HCT116 (cell line): Measurements from ENCODE around the gene NCAPG2. TPM values are rescaled to one million over a fixed set of nuclear protein-coding genes. Genes with fewer than 3 reads are reported as not detected.
"Not testable (repeated sequence)": the region's sequence is repeated elsewhere in the genome, so short reads cannot be mapped to it uniquely, and the experiment has no call there.

ENCODE experiments used
- ATAC-seq: fragments of 200-7000 bp; cut with Tn5 transposase; 2 replicates; pipeline ENCODE4 v1.9.1; 2020; ENCODE audit warnings: mild to moderate bottlenecking, moderate library complexity
- BruUV-seq: library from RNA; stranded (reverse); fragments of 400-500 nt; replicated peaks from 2 replicates; lab custom pipeline; 2021; lab: Mats Ljungman, UMichigan
- CTCF ChIA-PET: fragments of 300-600 bp; sonication (Branson Sonifier 250); formaldehyde crosslinking; loops from one replicate; lab custom pipeline; 2021; ENCODE audit warnings: antibody characterized with exemption; lab: Charles Lee
- POLR2A ChIA-PET: fragments of 300-600, 350-600 bp; sonication (Branson Sonifier 250); formaldehyde crosslinking; loops from one replicate; lab custom pipeline; 2021; ENCODE audit warnings: antibody characterized with exemption; lab: Charles Lee
- RAD21 ChIA-PET, 2 experiments: fragments of 300-600 bp; sonication (Branson Sonifier 250); formaldehyde crosslinking; loops; one replicate each; lab custom pipeline; 2023; ENCODE audit warnings: low total read pairs in 2 of 2; ENCODE audit not compliant: uncharacterized antibody in 2 of 2, unreplicated experiment in 2 of 2, low non-redundant PET in 1 of 2; lab: Charles Lee
- DNase-seq: peaks from one replicate; pipeline ENCODE4 v3.0.0-alpha.2; 2010; ENCODE audit warnings: low read depth, low spot score
- H2AFZ ChIP-seq: fragments of 200-600 bp; shearing (Covaris generic), sonication (generic); 2 replicates; pipeline ENCODE4 v1.6.1; 2017; ENCODE audit warnings: low read depth, mixed run types, mixed read lengths, antibody characterized with exemption, low read length; ENCODE audit not compliant: poor library complexity, severe bottlenecking
- H3K27ac ChIP-seq: 2 replicates; pipeline ENCODE4 v1.5.1; 2012; ENCODE audit warnings: low read depth, low read length
- H3K27me3 ChIP-seq: fragments of 200-600 bp; sonication (generic); 2 replicates; pipeline ENCODE4 v1.6.1; 2016; ENCODE audit warnings: mixed run types, low read length, mixed read lengths; ENCODE audit not compliant: insufficient read depth
- H3K36me3 ChIP-seq, 2 experiments: fragments of 200-500 bp in 1 of 2; fragments of 200-600 bp in 1 of 2; sonication (Bioruptor generic) in 1 of 2; sonication (generic) in 1 of 2; 2 replicates each; pipeline versions ENCODE4 v1.5.1 to v1.6.1; 2014 to 2016; ENCODE audit warnings: low read length in 2 of 2, inconsistent platforms in 1 of 2, mixed read lengths in 1 of 2, mixed run types in 1 of 2; ENCODE audit not compliant: insufficient read depth in 2 of 2, control insufficient read depth in 1 of 2
- H3K4me1 ChIP-seq, 2 experiments: fragments of 200-600 bp in 1 of 2; sonication (generic) in 1 of 2; 2 replicates each; pipeline versions ENCODE4 v1.5.1 to v1.6.1; 2012 to 2017; ENCODE audit warnings: low read length in 2 of 2, inconsistent platforms in 1 of 2, mild to moderate bottlenecking in 1 of 2, mixed read lengths in 1 of 2, mixed run types in 1 of 2, moderate library complexity in 1 of 2; ENCODE audit not compliant: insufficient read depth in 2 of 2, control insufficient read depth in 1 of 2
- H3K4me2 ChIP-seq: fragments of 200-600 bp; sonication (generic); 2 replicates; pipeline ENCODE4 v1.6.1; 2017; ENCODE audit warnings: mixed run types, low read length, mixed read lengths
- H3K4me3 ChIP-seq, 2 experiments: fragments of 200-600 bp in 1 of 2; sonication (generic) in 1 of 2; replicated peaks in 1 of 2; 2 replicates each; pipeline ENCODE4 v1.5.1; 2011 to 2016; ENCODE audit warnings: low read length in 2 of 2, control low read depth in 1 of 2, low read depth in 1 of 2, mild to moderate bottlenecking in 1 of 2, mixed read lengths in 1 of 2, mixed run types in 1 of 2
- H3K79me2 ChIP-seq: fragments of 200-600 bp; sonication (generic); 2 replicates; pipeline ENCODE4 v1.6.1; 2017; ENCODE audit warnings: mild to moderate bottlenecking, mixed run types, low read length, moderate library complexity, mixed read lengths; ENCODE audit not compliant: insufficient read depth
- H3K9ac ChIP-seq: fragments of 200-600 bp; sonication (generic); 2 replicates; pipeline ENCODE4 v1.6.1; 2016; ENCODE audit warnings: low read length, mixed read lengths
- H3K9me2 ChIP-seq: fragments of 200-600 bp; sonication (generic), shearing (Covaris generic); 2 replicates; pipeline ENCODE4 v1.6.1; 2017; ENCODE audit warnings: mixed run types, mild to moderate bottlenecking, moderate library complexity; ENCODE audit not compliant: insufficient read depth
- H3K9me3 ChIP-seq, 2 experiments: fragments of 200-500 bp in 1 of 2; fragments of 200-600 bp in 1 of 2; sonication (Bioruptor generic) in 1 of 2; sonication (generic) in 1 of 2; 2 replicates each; pipeline ENCODE4 v1.6.1; 2014 to 2017; ENCODE audit warnings: low read length in 2 of 2, mixed read lengths in 2 of 2, inconsistent platforms in 1 of 2, low read depth in 1 of 2, mild to moderate bottlenecking in 1 of 2, mixed run types in 1 of 2, moderate library complexity in 1 of 2; ENCODE audit not compliant: control insufficient read depth in 1 of 2, insufficient read depth in 1 of 2
- H4K20me1 ChIP-seq: fragments of 200-600 bp; sonication (generic), shearing (Covaris generic); 2 replicates; pipeline ENCODE4 v1.6.1; 2017; ENCODE audit warnings: mixed run types, mild to moderate bottlenecking, moderate library complexity; ENCODE audit not compliant: insufficient read depth
- FOSL1 ChIP-seq: IDR thresholded peaks from 2 replicates; pipeline ENCODE4 v1.6.1; 2012; ENCODE audit warnings: low read depth
- JUND ChIP-seq: IDR thresholded peaks from 2 replicates; pipeline ENCODE4 v1.6.1; 2012
- ZFX ChIP-seq: fragments of 450-650 bp; IDR thresholded peaks from 2 replicates; pipeline ENCODE4 v1.6.1; 2017
- intact Hi-C: fragments of 100-400 bp; cut with micrococcal nuclease; formaldehyde crosslinking; loops from 2 replicates; pipeline ENCODE4 v1.10.0; 2022
- total RNA-seq: library from RNA; stranded (reverse); gene quantifications from one replicate; pipeline ENCODE4 v1.2.1, GENCODE V29; 2021; ENCODE audit not compliant: unreplicated experiment

Gene NCAPG2
- total RNA-seq, 1 experiment from 2014 or later: 73.1 TPM

DNA sequence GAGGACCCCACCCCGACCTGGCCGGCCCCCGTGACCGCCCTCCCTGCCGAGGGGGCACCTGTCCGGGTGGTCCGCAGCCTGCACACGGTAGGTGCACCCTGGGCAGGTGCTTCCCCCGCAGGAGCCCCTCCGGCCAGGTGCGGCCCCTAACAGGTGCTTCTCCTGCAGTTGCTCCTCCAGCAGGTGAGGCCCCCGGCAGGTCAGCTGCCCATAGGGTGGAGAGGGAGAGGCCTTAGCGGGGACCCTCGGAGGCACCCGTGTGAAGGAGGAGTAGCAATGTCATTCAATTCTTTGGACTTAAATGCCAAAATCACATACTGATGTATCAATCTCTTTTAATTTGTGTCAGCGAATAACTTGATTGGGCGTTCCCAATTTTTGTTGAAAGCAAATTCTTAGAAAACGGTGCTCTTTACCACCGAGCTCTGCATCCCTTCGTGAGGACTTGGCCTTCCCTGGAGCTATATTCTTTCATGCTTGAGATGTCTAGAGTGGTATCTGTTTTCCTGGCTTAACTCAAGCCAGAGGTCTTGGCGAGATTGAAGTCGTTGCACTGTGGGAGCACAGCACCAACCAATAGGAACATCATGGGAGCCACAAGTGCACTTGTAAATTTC lies 738 bp upstream of the NCAPG2 start:
- Histone ChIP-seq H3K9me2 (no peaks in the 10 kb centered on the region), H3K4me3 (peak overlapping the region; percentile 72 to 96), H3K27me3 (no peaks in the 10 kb centered on the region), H3K9me3 (no peaks in the 10 kb centered on the region), H4K20me1 (no peaks in the 10 kb centered on the region), H3K36me3 (peaks cover 5 to 13% of the 10 kb centered on the region in 2 experiments; a peak in 2 of 4 replicates), H2AFZ (no peak overlapping the region), H3K9ac (peak overlapping the region; percentile 100), H3K79me2 (peaks cover 42% of the 10 kb centered on the region), H3K27ac (peak overlapping the region; percentile 51; the same call in 1 of the 2 replicates), H3K4me2 (peak overlapping the region; percentile 87), H3K4me1 (peaks cover 6 to 21% of the 10 kb centered on the region in 2 experiments; a peak in 3 of 4 replicates)
- CTCF ChIA-PET: no interaction called here
- POLR2A ChIA-PET: interaction anchor here (0.8 to 1.4 kb wide), 2 partner anchors 10 kb away, joined by 3 to 4 read pairs; no protein-coding TSS in a partner anchor
- ATAC-seq (no peak; the same call in 1 of the 2 replicates), DNase-seq (no peak)
- TF ChIP-seq ZFX: peak; percentile 50; the same call in 1 of the 2 replicates
- no peak for TF ChIP-seq JUND
- no peak for TF ChIP-seq FOSL1
- TSS peak; percentile 80 for BruUV-seq
- RAD21 ChIA-PET: interaction anchor here in 1 of 2 experiments (0.7 kb wide), 1 partner anchor 16 kb away, joined by 4 read pairs; no protein-coding TSS in a partner anchor
- intact Hi-C loops: loop anchor here (10.0 kb wide), 1 partner anchor 119 kb away; the partner anchor contains the start of gene ESYT2

DNA sequence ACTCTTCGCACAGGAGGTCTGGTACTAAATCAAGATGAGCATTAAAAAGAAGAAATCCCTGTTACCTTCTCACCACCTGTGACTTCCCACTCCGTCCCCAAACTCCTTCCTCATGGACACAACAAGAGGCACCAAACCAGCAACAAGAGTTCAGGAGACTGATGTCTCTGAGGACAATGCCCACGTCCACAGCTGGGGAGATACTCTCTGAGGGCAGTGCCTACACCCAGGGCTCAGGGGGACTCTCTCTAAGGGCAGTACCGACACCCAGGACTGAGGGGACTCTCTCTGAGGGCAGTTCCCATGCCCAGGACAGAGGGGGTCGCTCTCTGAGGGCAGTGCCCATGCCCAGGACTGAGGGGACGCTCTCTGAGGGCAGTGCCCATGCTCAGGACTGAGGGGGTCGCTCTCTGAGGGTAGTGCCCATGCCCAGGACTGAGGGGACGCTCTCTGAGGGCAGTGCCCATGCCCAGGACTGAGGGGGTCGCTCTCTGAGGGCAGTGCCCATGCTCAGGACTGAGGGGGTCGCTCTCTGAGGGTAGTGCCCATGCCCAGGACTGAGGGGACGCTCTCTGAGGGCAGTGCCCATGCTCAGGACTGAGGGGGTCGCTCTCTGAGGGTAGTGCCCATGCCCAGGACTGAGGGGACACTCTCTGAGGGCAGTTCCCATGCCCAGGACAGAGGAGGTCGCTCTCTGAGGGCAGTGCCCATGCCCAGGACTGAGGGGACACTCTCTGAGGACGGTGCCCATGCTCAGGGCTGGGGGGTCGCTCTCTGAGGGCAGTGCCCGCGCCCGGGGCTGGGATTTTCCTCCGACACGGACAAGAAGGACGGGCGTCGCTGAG lies 703 bp downstream of the NCAPG2 start:
- H3K9me2 ChIP-seq, DNase-seq, H3K27me3 ChIP-seq, H2AFZ ChIP-seq, H3K9me3 ChIP-seq, CTCF ChIA-PET, H4K20me1 ChIP-seq, ATAC-seq, RAD21 ChIA-PET: not testable (repeated sequence)
- Histone ChIP-seq H3K4me2 (peak overlapping the region; percentile 87), H3K27ac (peak overlapping the region; percentile 81), H3K36me3 (peaks cover 8 to 26% of the 10 kb centered on the region in 2 experiments; a peak in 2 of 4 replicates), H3K79me2 (peaks cover 57% of the 10 kb centered on the region), H3K4me3 (peak overlapping the region; percentile 96 to 98), H3K9ac (peak overlapping the region; percentile 100), H3K4me1 (peaks cover 6 to 21% of the 10 kb centered on the region in 2 experiments; a peak in 3 of 4 replicates)
- TSS peak; percentile 54 for BruUV-seq
- intact Hi-C loops: loop anchor here (10.0 kb wide), 1 partner anchor 121 kb away; the partner anchor contains the start of gene ESYT2
- POLR2A ChIA-PET: interaction anchor here (0.8 kb wide), 1 partner anchor 11 kb away, joined by 3 read pairs; no protein-coding TSS in a partner anchor
